B cell (primary cell): ENCODE results near the gene SYNE1.

Experiments
- EZH2 ChIP-seq: IDR thresholded peaks from 2 replicates; pipeline ENCODE4 v1.6.1; 2012; ENCODE audit warnings: borderline replicate concordance, low read depth, mild to moderate bottlenecking, moderate library complexity, low read length; ENCODE audit not compliant: insufficient read depth, poor library complexity, severe bottlenecking
- TF ChIP-seq, protein P1 (sequence below): fragments of 200-600 bp; IDR thresholded peaks from one replicate; pipeline ENCODE4 v1.8.0; 2022; ENCODE audit warnings: antibody characterized with exemption, mild to moderate bottlenecking

DNA sequence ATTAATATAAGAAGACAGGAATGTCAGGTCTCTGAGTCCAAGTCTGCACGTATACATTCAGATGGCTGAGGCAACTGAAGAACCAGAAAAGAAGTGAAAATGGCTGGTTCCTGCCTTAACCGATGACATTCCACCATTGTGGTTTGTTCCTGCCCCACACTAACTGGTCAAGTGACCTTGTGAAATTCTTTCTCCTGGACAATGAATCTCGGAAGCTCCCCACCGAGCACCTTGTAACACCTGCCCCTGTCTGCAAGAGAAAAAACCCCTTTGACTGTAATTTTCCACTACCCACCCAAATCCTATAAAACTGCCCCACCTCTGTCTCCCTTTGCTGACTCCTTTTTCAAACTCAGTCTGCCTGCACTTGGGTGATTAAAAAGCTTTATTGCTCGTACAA, 140.4 kb downstream of the SYNE1 start:
- TF ChIP-seq, protein P1, sequence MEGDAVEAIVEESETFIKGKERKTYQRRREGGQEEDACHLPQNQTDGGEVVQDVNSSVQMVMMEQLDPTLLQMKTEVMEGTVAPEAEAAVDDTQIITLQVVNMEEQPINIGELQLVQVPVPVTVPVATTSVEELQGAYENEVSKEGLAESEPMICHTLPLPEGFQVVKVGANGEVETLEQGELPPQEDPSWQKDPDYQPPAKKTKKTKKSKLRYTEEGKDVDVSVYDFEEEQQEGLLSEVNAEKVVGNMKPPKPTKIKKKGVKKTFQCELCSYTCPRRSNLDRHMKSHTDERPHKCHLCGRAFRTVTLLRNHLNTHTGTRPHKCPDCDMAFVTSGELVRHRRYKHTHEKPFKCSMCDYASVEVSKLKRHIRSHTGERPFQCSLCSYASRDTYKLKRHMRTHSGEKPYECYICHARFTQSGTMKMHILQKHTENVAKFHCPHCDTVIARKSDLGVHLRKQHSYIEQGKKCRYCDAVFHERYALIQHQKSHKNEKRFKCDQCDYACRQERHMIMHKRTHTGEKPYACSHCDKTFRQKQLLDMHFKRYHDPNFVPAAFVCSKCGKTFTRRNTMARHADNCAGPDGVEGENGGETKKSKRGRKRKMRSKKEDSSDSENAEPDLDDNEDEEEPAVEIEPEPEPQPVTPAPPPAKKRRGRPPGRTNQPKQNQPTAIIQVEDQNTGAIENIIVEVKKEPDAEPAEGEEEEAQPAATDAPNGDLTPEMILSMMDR: no peak
- no peak for TF ChIP-seq EZH2
